ENCODE measurements around the gene ZDBF2.
A peak's percentile ranks its signal among the peaks of the same experiment; 100 is the strongest.
"Not testable (repeated sequence)": the region's sequence is repeated elsewhere in the genome, so short reads cannot be mapped to it uniquely, and the experiment has no call there.

Gene ZDBF2

DNA sequence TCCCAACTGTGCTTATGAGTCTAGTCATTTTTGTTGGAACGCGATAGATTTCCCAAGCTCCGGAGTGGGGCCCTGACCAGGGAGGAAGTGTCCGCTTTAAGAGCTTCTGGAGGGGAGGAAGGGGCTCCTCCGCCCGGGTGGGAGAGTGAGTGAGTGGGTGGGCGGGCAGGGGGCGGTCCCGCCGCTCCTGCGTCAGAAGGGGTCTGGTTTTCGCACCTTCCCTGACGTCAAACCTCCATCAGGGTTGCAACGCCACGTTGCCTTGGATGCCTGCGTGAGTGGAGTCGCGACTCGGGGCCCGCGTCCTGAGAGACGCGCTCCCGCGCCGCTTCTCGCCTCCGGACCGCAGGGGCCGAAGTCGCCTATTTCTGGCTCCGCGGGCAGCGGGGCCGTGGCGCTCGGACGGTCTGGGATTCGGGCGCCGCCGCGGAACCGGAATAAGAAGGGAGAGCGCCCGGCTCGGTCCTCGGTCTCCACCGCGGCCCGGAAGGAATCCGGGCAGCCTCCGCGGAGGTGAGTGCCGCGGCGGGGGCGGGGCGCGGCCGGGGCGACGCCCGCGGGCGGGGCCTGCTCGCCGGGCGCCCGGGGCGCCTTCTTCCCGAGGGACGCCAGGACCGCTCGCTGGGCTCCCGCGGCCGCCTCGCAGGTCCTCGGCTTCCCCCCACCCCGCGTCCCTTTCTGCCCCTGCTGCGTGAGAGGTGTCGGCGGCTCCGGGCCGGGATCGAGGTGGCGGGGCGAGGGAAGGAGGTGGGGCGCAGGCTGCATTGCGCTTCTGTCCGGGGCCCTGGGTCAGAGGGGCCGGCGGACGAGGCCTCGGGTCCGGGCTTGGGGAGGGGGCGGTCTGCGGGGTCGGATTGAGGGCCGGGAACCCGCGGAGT lies at the start of gene ZDBF2:
ZDBF2 (plus strand) TSS at position 230 of the 878 bp plus-strand sequence. CDS start 7,187 bp downstream, outside the sequence.
- TF ChIP-seq POLR2A (IDR thresholded peaks at IDR 0.05; ENCODE audit: extremely low read depth, insufficient read length) (no peak), MYC (IDR thresholded peaks at IDR 0.05; ENCODE audit: low read depth, low read length) (no peak), CTCF (IDR thresholded peaks at IDR 0.05; ENCODE audit: low read depth, low read length) (no peak)
- TF ChIP-seq, protein P1, sequence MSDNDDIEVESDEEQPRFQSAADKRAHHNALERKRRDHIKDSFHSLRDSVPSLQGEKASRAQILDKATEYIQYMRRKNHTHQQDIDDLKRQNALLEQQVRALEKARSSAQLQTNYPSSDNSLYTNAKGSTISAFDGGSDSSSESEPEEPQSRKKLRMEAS (IDR thresholded peaks at IDR 0.05; ENCODE audit: low read depth, low read length): no peak
- DNase-seq (ENCODE audit: low read depth): peak; percentile 56
- peak within 1 kb of the TSS; percentile 62 for H3K4me3 ChIP-seq (ENCODE audit: low read depth, low read length)

- TF ChIP-seq, protein P1 (IDR thresholded peaks at IDR 0.05; ENCODE audit: low read depth, low read length): no peak
- TF ChIP-seq POLR2A (IDR thresholded peaks at IDR 0.05; ENCODE audit: extremely low read depth, insufficient read length): no peak
- TF ChIP-seq CTCF (IDR thresholded peaks at IDR 0.05; ENCODE audit: low read depth, low read length): no peak
- TF ChIP-seq MYC (IDR thresholded peaks at IDR 0.05; ENCODE audit: low read depth, low read length): no peak
- DNase-seq (ENCODE audit: low read depth): no peak
- no peak overlapping the region for H3K4me3 ChIP-seq (ENCODE audit: low read depth, low read length)
Measured at GRCh38 chr2:206225435-206226232, 48.8 kb upstream of the ZDBF2 start.

- not testable (repeated sequence) for H3K4me3 ChIP-seq (ENCODE audit: low read depth, low read length); DNase-seq (ENCODE audit: low read depth)
Measured at GRCh38 chr2:206228636-206229035, 45.8 kb upstream of the ZDBF2 start.

DNA sequence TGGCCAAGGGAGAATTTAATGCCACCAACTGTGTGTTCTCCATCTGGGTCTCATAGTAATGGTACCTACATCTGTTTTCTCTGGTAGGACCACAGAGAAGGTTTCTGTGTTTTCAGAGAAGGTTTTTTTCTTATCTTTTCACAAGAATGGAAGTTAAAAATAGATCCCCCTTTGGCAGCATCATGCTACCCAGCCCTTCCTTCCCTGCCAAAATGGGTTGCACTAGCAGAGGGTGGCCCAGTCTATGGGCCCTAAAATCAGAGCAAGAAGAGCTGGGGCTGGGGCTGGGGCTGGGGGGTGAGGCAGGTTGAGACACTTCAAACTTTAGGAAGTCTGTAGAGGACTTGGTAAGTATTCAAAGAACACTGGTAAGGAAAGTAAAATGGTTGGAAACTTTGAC lies 44.8 kb upstream of the ZDBF2 start:
- DNase-seq (ENCODE audit: low read depth): no peak
- TF ChIP-seq MYC (IDR thresholded peaks at IDR 0.05; ENCODE audit: low read depth, low read length) (no peak), CTCF (IDR thresholded peaks at IDR 0.05; ENCODE audit: low read depth, low read length) (no peak), POLR2A (IDR thresholded peaks at IDR 0.05; ENCODE audit: extremely low read depth, insufficient read length) (no peak)
- TF ChIP-seq, protein P1 (IDR thresholded peaks at IDR 0.05; ENCODE audit: low read depth, low read length): no peak
- no peak overlapping the region for H3K4me3 ChIP-seq (ENCODE audit: low read depth, low read length)

DNA sequence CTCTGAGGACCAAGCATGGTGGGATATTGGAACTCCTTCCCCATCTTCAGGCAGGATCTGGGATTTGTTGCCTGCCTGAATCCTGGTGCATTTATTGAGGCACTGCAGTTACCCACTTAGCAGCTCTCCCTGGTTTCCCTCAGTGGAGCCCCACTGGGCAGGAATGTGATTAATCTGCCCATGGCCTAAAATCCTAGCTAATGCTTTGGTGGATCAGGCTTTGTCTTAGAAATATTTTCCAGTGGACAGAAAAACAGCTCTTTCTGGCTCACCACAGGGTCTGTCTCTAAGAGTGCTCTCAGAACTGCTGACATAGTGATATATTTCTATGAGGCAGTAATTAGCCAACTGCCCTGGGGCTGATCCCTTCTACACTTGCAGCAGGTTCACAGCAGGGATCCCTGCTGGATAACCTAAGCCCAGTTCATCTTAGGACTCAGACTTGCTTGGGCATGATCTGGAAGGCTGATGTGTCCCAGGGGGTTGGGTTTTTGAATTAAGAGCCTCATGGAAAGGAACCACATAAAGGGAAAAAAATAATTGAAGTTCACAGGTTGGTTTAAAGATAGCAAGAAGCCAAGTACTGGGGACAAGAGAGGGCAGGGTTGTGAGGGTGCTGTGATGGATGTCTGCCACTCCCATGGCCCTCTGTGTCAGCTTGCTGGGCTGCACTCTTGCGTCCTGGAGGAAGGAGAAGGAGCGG lies 44.3 kb upstream of the ZDBF2 start:
- H3K4me3 ChIP-seq (ENCODE audit: low read depth, low read length): no peak overlapping the region
- DNase-seq (ENCODE audit: low read depth): no peak
- no peak for TF ChIP-seq MYC (IDR thresholded peaks at IDR 0.05; ENCODE audit: low read depth, low read length)
- TF ChIP-seq, protein P1 (IDR thresholded peaks at IDR 0.05; ENCODE audit: low read depth, low read length): no peak
- TF ChIP-seq POLR2A (IDR thresholded peaks at IDR 0.05; ENCODE audit: extremely low read depth, insufficient read length): no peak
- no peak for TF ChIP-seq CTCF (IDR thresholded peaks at IDR 0.05; ENCODE audit: low read depth, low read length)
